ENCODE results near the gene PTPN22. TPM values are rescaled to one million over a fixed set of nuclear protein-coding genes. Genes with fewer than 3 reads are reported as not detected.

The PTPN22 gene
- polyA plus RNA-seq, 1 donor (not counting 4 experiments of a cell fraction or from before 2014, with no cell fraction given) = 0.39 TPM

GRCh38 chr1:113890816-113891215 is 19.3 kb upstream of the PTPN22 start:
- H3K79me2 ChIP-seq (ENCODE audit: control insufficient read depth, insufficient read depth, low read length) = no peaks in the 10 kb centered on the region
- dilution Hi-C loops (cut with MboI; ENCODE audit: extremely low pct_ligation_motif_present, low sequenced_read_pairs) = no loop called here
- no peak overlapping the region for H3K4me2 ChIP-seq (ENCODE audit: control insufficient read depth, extremely low read depth, insufficient read depth, low read depth, low read length)
- DNase-seq (ENCODE audit: low read depth, low spot score) = no peak
- no peak overlapping the region for H3K4me3 ChIP-seq (ENCODE audit: control insufficient read depth in 2 of 3, extremely low read depth in 1 of 3, insufficient read depth in 2 of 3, low read depth in 1 of 3, low read length in 3 of 3)
- H3K27me3 ChIP-seq (ENCODE audit: control insufficient read depth, extremely low read depth, insufficient read depth, low read length) = no peaks in the 10 kb centered on the region
- no peaks in the 10 kb centered on the region for H3K9me1 ChIP-seq (ENCODE audit: control insufficient read depth, extremely low read depth, insufficient read depth, low read length)
- no peaks in the 10 kb centered on the region for H3K9me3 ChIP-seq (ENCODE audit: control insufficient read depth, low read depth, low read length)
- H2AFZ ChIP-seq (ENCODE audit: control insufficient read depth, low read length) = no peak overlapping the region
- H3K9ac ChIP-seq (ENCODE audit: control insufficient read depth, extremely low read depth, insufficient read depth, low read length) = no peak overlapping the region
- H3K4me1 ChIP-seq (ENCODE audit: control insufficient read depth, extremely low read depth, insufficient read depth, low read length) = peaks cover 11% of the 10 kb centered on the region
- no peak overlapping the region for H3K27ac ChIP-seq (ENCODE audit: control insufficient read depth, insufficient read depth, low read length)
- peaks cover 0 to 4% of the 10 kb centered on the region in 2 experiments for H3K36me3 ChIP-seq (ENCODE audit: control insufficient read depth in 2 of 2, extremely low read depth in 1 of 2, insufficient read depth in 2 of 2, low read length in 2 of 2)
- no peak for TF ChIP-seq EZH2 (IDR thresholded peaks at IDR 0.05; ENCODE audit: low read length)
- no peak for TF ChIP-seq CTCF (optimal IDR thresholded peaks at IDR 0.05 in 1 of 3, IDR thresholded peaks at IDR 0.05 in 1 of 3, conservative IDR thresholded peaks at IDR 0.05 in 1 of 3; ENCODE audit: extremely low read depth in 1 of 3, insufficient read depth in 2 of 3, low read length in 3 of 3)
- no peak for FAIRE-seq
- no peaks in the 10 kb centered on the region for H4K20me1 ChIP-seq (ENCODE audit: control insufficient read depth, extremely low read depth, insufficient read depth, low read length)

GRCh38 chr1:113887402-113888175 is 16.1 kb upstream of the PTPN22 start, which contains the start of gene BCL2L15:
BCL2L15 (minus strand) TSS chr1:113887581; CDS start chr1:113887375, 206 bp downstream.
- dilution Hi-C loops (cut with MboI; ENCODE audit: extremely low pct_ligation_motif_present, low sequenced_read_pairs) = no loop called here
- TF ChIP-seq CTCF (optimal IDR thresholded peaks at IDR 0.05 in 1 of 3, IDR thresholded peaks at IDR 0.05 in 1 of 3, conservative IDR thresholded peaks at IDR 0.05 in 1 of 3; ENCODE audit: extremely low read depth in 1 of 3, insufficient read depth in 2 of 3, low read length in 3 of 3) (no peak), EZH2 (IDR thresholded peaks at IDR 0.05; ENCODE audit: low read length) (no peak)
- H3K4me3 ChIP-seq (ENCODE audit: control insufficient read depth in 2 of 3, extremely low read depth in 1 of 3, insufficient read depth in 2 of 3, low read depth in 1 of 3, low read length in 3 of 3) = no peak within 1 kb of the TSS
- FAIRE-seq (no peak), DNase-seq (ENCODE audit: low read depth, low spot score) (no peak)
- peak within 1 kb of the TSS; percentile 2 for H3K4me2 ChIP-seq (ENCODE audit: control insufficient read depth, extremely low read depth, insufficient read depth, low read depth, low read length)
- peak within 1 kb of the TSS; percentile 0 for H2AFZ ChIP-seq (ENCODE audit: control insufficient read depth, low read length)
- no peaks in the 10 kb centered on the region for H3K9me3 ChIP-seq (ENCODE audit: control insufficient read depth, low read depth, low read length)
- no peaks in the 10 kb centered on the region for H3K79me2 ChIP-seq (ENCODE audit: control insufficient read depth, insufficient read depth, low read length)
- H3K36me3 ChIP-seq (ENCODE audit: control insufficient read depth in 2 of 2, extremely low read depth in 1 of 2, insufficient read depth in 2 of 2, low read length in 2 of 2) = no peaks in the 10 kb centered on the region
- peaks cover 15% of the 10 kb centered on the region for H3K4me1 ChIP-seq (ENCODE audit: control insufficient read depth, extremely low read depth, insufficient read depth, low read length)
- H4K20me1 ChIP-seq (ENCODE audit: control insufficient read depth, extremely low read depth, insufficient read depth, low read length) = no peaks in the 10 kb centered on the region
- no peak within 1 kb of the TSS for H3K27ac ChIP-seq (ENCODE audit: control insufficient read depth, insufficient read depth, low read length)
- no peaks in the 10 kb centered on the region for H3K9me1 ChIP-seq (ENCODE audit: control insufficient read depth, extremely low read depth, insufficient read depth, low read length)
- H3K9ac ChIP-seq (ENCODE audit: control insufficient read depth, extremely low read depth, insufficient read depth, low read length) = no peak within 1 kb of the TSS
- no peaks in the 10 kb centered on the region for H3K27me3 ChIP-seq (ENCODE audit: control insufficient read depth, extremely low read depth, insufficient read depth, low read length)
